ENCODE measurements around the gene TMCC2. TPM values are rescaled to one million over a fixed set of nuclear protein-coding genes. Genes with fewer than 3 reads are reported as not detected.
"Not testable (repeated sequence)": the region's sequence is repeated elsewhere in the genome, so short reads cannot be mapped to it uniquely, and the experiment has no call there.

TMCC2 gene
- polyA plus RNA-seq, 3 donors = 0.16 to 0.27 TPM; not detected in 1

- 100% methylated on average over 3 of the region's 5 CpGs for WGBS (ENCODE audit: insufficient coverage)
- no peak overlapping the region for H3K4me3 ChIP-seq (replicated peaks in 1 of 3; ENCODE audit: low read depth in 2 of 3, low read length in 3 of 3)
- H3K36me3 Mint-ChIP-seq = no peaks in the 10 kb centered on the region
- no peak overlapping the region for H3K4me2 ChIP-seq (replicated peaks; ENCODE audit: extremely low read depth, low read length, poor library complexity, severe bottlenecking)
- no peaks in the 10 kb centered on the region for H3K9me3 ChIP-seq (replicated peaks in 1 of 2; ENCODE audit: control insufficient read depth in 1 of 2, insufficient read depth in 1 of 2, low read length in 2 of 2)
- no peaks in the 10 kb centered on the region for H3K79me2 ChIP-seq (ENCODE audit: insufficient read depth, low read length)
- H3K36me3 ChIP-seq (replicated peaks in 1 of 2; ENCODE audit: control insufficient read depth in 1 of 2, insufficient read depth in 2 of 2, low read length in 2 of 2) = no peaks in the 10 kb centered on the region
- no peak overlapping the region for H2AFZ ChIP-seq (ENCODE audit: insufficient read depth, low read depth, low read length, poor library complexity, severe bottlenecking)
- peaks cover 7 to 18% of the 10 kb centered on the region in 2 donors for H3K4me1 ChIP-seq (ENCODE audit: control insufficient read depth in 1 of 2, insufficient read depth in 2 of 2, low read length in 2 of 2)
- H3K9me3 Mint-ChIP-seq = no peaks in the 10 kb centered on the region
- DNase-seq = no peak
- H3K27me3 ChIP-seq (ENCODE audit: control insufficient read depth in 2 of 2, insufficient read depth in 2 of 2, low read length in 2 of 2) = no peaks in the 10 kb centered on the region
- H3K27ac Mint-ChIP-seq = peak overlapping the region in 1 of 7 donors; percentile 59
- intact Hi-C loops (cut with micrococcal nuclease) = no loop called here
- peaks cover 29% of the 10 kb centered on the region for H3K4me1 Mint-ChIP-seq
- H3K27me3 Mint-ChIP-seq (ENCODE audit: low read depth in 3 of 3) = peaks cover 5% of the 10 kb centered on the region in 3 donors
- no peak overlapping the region for H3K27ac ChIP-seq (ENCODE audit: low read depth in 1 of 2, low read length in 2 of 2)
- H3K9ac ChIP-seq (ENCODE audit: insufficient read depth, low read length, poor library complexity, severe bottlenecking) = no peak overlapping the region
- H3K4me3 Mint-ChIP-seq = peak overlapping the region in 1 of 2 donors; percentile 46
- no peaks in the 10 kb centered on the region for H4K20me1 ChIP-seq (ENCODE audit: insufficient read depth, low read length)
- TF ChIP-seq CTCF (IDR thresholded peaks at IDR 0.05) = no peak
Observed at GRCh38 chr1:205294934-205295333, 67.2 kb downstream of the TMCC2 start.

- Histone ChIP-seq H3K9ac (ENCODE audit: insufficient read depth, low read length, poor library complexity, severe bottlenecking) (no peak overlapping the region), H3K27ac (ENCODE audit: low read depth in 1 of 2, low read length in 2 of 2) (no peak overlapping the region), H3K4me2 (replicated peaks; ENCODE audit: extremely low read depth, low read length, poor library complexity, severe bottlenecking) (no peak overlapping the region), H3K79me2 (ENCODE audit: insufficient read depth, low read length) (no peaks in the 10 kb centered on the region), H3K36me3 (replicated peaks in 1 of 2; ENCODE audit: control insufficient read depth in 1 of 2, insufficient read depth in 2 of 2, low read length in 2 of 2) (peaks cover 2% of the 10 kb centered on the region in 2 donors), H3K9me3 (replicated peaks in 1 of 2; ENCODE audit: control insufficient read depth in 1 of 2, insufficient read depth in 1 of 2, low read length in 2 of 2) (no peaks in the 10 kb centered on the region), H3K4me3 (replicated peaks in 1 of 3; ENCODE audit: low read depth in 2 of 3, low read length in 3 of 3) (no peak overlapping the region), H2AFZ (ENCODE audit: insufficient read depth, low read depth, low read length, poor library complexity, severe bottlenecking) (no peak overlapping the region), H3K4me1 (ENCODE audit: control insufficient read depth in 1 of 2, insufficient read depth in 2 of 2, low read length in 2 of 2) (peaks cover 12 to 24% of the 10 kb centered on the region in 2 donors), H3K27me3 (ENCODE audit: control insufficient read depth in 2 of 2, insufficient read depth in 2 of 2, low read length in 2 of 2) (no peaks in the 10 kb centered on the region), H4K20me1 (ENCODE audit: insufficient read depth, low read length) (peaks cover 4% of the 10 kb centered on the region)
- TF ChIP-seq CTCF (IDR thresholded peaks at IDR 0.05) = no peak
- peaks cover 5% of the 10 kb centered on the region in 3 donors for H3K27me3 Mint-ChIP-seq (ENCODE audit: low read depth in 3 of 3)
- H3K4me1 Mint-ChIP-seq = peaks cover 39% of the 10 kb centered on the region
- H3K36me3 Mint-ChIP-seq = peaks cover 0 to 6% of the 10 kb centered on the region in 2 donors
- no peak for DNase-seq
- intact Hi-C loops (cut with micrococcal nuclease) = no loop called here
- WGBS (ENCODE audit: insufficient coverage) = 50% methylated on average over 1 of the region's 2 CpGs
- H3K27ac Mint-ChIP-seq = no peak overlapping the region
- H3K9me3 Mint-ChIP-seq = no peaks in the 10 kb centered on the region
- no peak overlapping the region for H3K4me3 Mint-ChIP-seq
Observed at GRCh38 chr1:205296154-205296553, 68.4 kb downstream of the TMCC2 start.

- H3K79me2 ChIP-seq (ENCODE audit: insufficient read depth, low read length); intact Hi-C loops (cut with micrococcal nuclease); DNase-seq; H3K4me2 ChIP-seq (replicated peaks; ENCODE audit: extremely low read depth, low read length, poor library complexity, severe bottlenecking); H2AFZ ChIP-seq (ENCODE audit: insufficient read depth, low read depth, low read length, poor library complexity, severe bottlenecking); H3K27me3 Mint-ChIP-seq (ENCODE audit: low read depth in 3 of 3); H3K27me3 ChIP-seq (ENCODE audit: control insufficient read depth in 2 of 2, insufficient read depth in 2 of 2, low read length in 2 of 2); H3K27ac Mint-ChIP-seq; H3K4me3 Mint-ChIP-seq; H3K4me3 ChIP-seq (replicated peaks in 1 of 3; ENCODE audit: low read depth in 2 of 3, low read length in 3 of 3); H3K9me3 ChIP-seq (replicated peaks in 1 of 2; ENCODE audit: control insufficient read depth in 1 of 2, insufficient read depth in 1 of 2, low read length in 2 of 2); H3K9me3 Mint-ChIP-seq; H3K9ac ChIP-seq (ENCODE audit: insufficient read depth, low read length, poor library complexity, severe bottlenecking); H3K27ac ChIP-seq (ENCODE audit: low read depth in 1 of 2, low read length in 2 of 2): not testable (repeated sequence)
- H4K20me1 ChIP-seq (ENCODE audit: insufficient read depth, low read length) = peaks cover 18% of the 10 kb centered on the region
- peaks cover 15 to 17% of the 10 kb centered on the region in 2 donors for H3K36me3 ChIP-seq (replicated peaks in 1 of 2; ENCODE audit: control insufficient read depth in 1 of 2, insufficient read depth in 2 of 2, low read length in 2 of 2)
- H3K4me1 Mint-ChIP-seq = peaks cover 34% of the 10 kb centered on the region
- H3K36me3 Mint-ChIP-seq = peaks cover 12 to 19% of the 10 kb centered on the region in 2 donors
- peaks cover 10 to 23% of the 10 kb centered on the region in 2 donors for H3K4me1 ChIP-seq (ENCODE audit: control insufficient read depth in 1 of 2, insufficient read depth in 2 of 2, low read length in 2 of 2)
- 100% methylated on average over 3 of the region's 5 CpGs for WGBS (ENCODE audit: insufficient coverage)
Observed at GRCh38 chr1:205297546-205298177, 69.9 kb downstream of the TMCC2 start.
